Left ventricle myocardium inferior (tissue), 1 donor: Measurements from ENCODE around the gene ANXA2R. TPM values are rescaled to one million over a fixed set of nuclear protein-coding genes. Genes with fewer than 3 reads are reported as not detected.
"Not testable (repeated sequence)": the region's sequence is repeated elsewhere in the genome, so short reads cannot be mapped to it uniquely, and the experiment has no call there.

Experiments used
- DNase-seq: peaks from one replicate; pipeline ENCODE4 v3.0.0-alpha.2; 2020
- H3K27ac ChIP-seq: fragments of 200-600 bp; replicated peaks from 2 replicates; pipeline ENCODE4 v1.8.0; 2021
- H3K27me3 ChIP-seq: fragments of 200-600 bp; 2 replicates; pipeline ENCODE4 v1.8.0; 2021; ENCODE audit warnings: low read depth
- H3K36me3 ChIP-seq: fragments of 200-600 bp; 2 replicates; pipeline ENCODE4 v1.8.0; 2021
- H3K4me1 ChIP-seq: fragments of 200-600 bp; 2 replicates; pipeline ENCODE4 v1.8.0; 2021
- H3K4me3 ChIP-seq: fragments of 200-600 bp; 2 replicates; pipeline ENCODE4 v1.8.0; 2021; ENCODE audit warnings: mild to moderate bottlenecking, moderate library complexity
- H3K9me3 ChIP-seq: fragments of 200-600 bp; replicated peaks from 2 replicates; pipeline ENCODE4 v1.8.0; 2021
- intact Hi-C: fragments of 100-400 bp; cut with micrococcal nuclease; formaldehyde crosslinking; loops from one replicate; pipeline ENCODE4 v1.11.0; 2022
- long read RNA-seq: library from polyadenylated mRNA; unstranded; transcript quantifications from one replicate; pipeline ENCODE4 v2.0.0, GENCODE V29; 2021
- total RNA-seq: library from RNA; stranded (reverse); fragmentation: NEBNext Ultra II Directional; extraction: Animal tissue kit (Norgen Biotek cat#: 25700); gene quantifications from one replicate; pipeline ENCODE4 v1.2.1, GENCODE V29; 2021
- TF ChIP-seq, protein P1 (sequence below): fragments of 200-600 bp; IDR thresholded peaks from 2 replicates; pipeline ENCODE4 v1.8.0; 2021; ENCODE audit warnings: antibody characterized with exemption, mild to moderate bottlenecking, borderline replicate concordance
- donor health status: DM: no; HTN: yes; CAD: no; lungs with severe emphysema.

ANXA2R gene, protein sequence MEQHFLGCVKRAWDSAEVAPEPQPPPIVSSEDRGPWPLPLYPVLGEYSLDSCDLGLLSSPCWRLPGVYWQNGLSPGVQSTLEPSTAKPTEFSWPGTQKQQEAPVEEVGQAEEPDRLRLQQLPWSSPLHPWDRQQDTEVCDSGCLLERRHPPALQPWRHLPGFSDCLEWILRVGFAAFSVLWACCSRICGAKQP
- 0.82 TPM for total RNA-seq
- long read RNA-seq, partial matches to known transcripts, result 0 of 2 reads
- long read RNA-seq, other reads (novel, unspliced or antisense), result 0 of 2 reads

DNA sequence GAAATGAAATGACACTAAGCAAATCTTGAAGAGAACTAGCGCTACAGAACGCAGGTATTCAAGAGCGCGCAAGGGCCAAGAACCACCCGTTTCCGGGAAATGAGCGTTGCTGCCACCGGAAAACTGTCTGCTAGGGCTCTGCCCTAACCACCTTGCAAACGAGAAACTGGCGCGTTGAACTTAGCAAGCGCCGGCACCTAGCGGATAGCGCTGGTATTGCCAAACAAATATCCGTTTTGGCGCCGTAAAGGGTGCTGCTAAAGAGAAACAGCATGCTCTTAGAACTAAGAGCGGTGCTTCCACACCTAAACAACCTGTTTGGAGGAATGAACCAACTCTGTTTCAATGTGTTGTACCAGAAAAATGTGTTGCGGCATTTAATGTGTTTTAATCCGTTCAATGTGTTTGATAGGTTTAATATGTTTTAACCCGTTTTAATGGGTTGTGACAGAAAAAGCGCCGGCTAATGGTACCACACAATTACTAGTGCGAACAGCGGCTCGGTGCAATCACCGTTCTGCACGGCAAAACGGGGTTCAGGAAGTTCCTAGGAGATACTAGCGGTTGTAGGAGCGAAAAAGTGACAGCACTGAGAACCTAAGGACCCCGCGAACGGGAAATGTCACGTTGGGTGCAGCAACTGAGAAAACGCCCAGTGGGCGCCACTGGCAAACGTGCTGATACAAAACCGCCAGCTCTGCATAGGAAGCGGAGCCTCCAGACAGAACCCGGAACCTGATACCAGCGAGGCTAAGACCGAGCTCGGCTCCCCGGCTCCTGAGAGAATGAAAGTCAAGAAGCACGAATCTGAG is at the start of gene ANXA2R:
TSS of gene ANXA2R (minus strand) at position 33 of the 812 bp plus-strand sequence. CDS start 273 bp downstream, outside the sequence.
- H3K27me3 ChIP-seq, result peaks cover 90% of the 10 kb centered on the region

DNA sequence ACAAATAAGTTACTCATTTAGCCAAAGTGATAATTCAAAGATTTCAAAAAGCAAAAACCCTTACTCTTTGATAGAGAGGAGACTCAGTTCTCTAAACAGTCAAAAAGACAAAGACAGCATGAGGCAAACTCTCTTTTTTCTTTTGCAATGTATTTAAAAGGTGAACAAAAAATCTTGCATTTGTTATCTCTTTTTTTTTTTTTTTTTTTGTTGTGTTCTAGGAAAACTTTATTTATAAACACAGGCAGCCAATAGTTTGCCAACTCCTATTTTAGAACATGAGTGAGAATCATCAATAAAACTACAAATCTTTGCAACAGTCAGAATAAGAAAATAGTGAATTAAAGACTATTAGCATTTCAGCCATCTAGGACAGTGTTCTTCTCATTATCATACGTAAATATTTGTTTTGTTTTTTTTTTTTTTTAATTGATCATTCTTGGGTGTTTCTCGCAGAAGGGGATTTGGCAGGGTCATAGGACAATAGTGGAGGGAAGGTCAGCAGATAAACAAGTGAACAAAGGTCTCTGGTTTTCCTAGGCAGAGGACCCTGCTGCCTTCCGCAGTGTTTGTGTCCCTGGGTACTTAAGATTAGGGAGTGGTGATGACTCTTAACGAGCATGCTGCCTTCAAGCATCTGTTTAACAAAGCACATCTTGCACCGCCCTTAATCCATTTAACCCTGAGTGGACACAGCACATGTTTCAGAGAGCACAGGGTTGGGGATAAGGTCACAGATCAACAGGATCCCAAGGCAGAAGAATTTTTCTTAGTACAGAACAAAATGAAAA is 46.2 kb upstream of the ANXA2R start:
- peaks cover 19% of the 10 kb centered on the region for H3K36me3 ChIP-seq
- H3K4me3 ChIP-seq, intact Hi-C loops, H3K27me3 ChIP-seq, H3K4me1 ChIP-seq, DNase-seq, H3K9me3 ChIP-seq, H3K27ac ChIP-seq: not testable (repeated sequence)

More for the DNA sequence above, at the start of gene ANXA2R:
- DNase-seq, result peak; percentile 85
- Histone ChIP-seq H3K4me1 (peaks cover 50% of the 10 kb centered on the region), H3K36me3 (no peaks in the 10 kb centered on the region), H3K27ac (peak within 1 kb of the TSS; percentile 98), H3K4me3 (peak within 1 kb of the TSS; percentile 77), H3K9me3 (no peaks in the 10 kb centered on the region)
- intact Hi-C loops, result no loop called here
- TF ChIP-seq, protein P1, sequence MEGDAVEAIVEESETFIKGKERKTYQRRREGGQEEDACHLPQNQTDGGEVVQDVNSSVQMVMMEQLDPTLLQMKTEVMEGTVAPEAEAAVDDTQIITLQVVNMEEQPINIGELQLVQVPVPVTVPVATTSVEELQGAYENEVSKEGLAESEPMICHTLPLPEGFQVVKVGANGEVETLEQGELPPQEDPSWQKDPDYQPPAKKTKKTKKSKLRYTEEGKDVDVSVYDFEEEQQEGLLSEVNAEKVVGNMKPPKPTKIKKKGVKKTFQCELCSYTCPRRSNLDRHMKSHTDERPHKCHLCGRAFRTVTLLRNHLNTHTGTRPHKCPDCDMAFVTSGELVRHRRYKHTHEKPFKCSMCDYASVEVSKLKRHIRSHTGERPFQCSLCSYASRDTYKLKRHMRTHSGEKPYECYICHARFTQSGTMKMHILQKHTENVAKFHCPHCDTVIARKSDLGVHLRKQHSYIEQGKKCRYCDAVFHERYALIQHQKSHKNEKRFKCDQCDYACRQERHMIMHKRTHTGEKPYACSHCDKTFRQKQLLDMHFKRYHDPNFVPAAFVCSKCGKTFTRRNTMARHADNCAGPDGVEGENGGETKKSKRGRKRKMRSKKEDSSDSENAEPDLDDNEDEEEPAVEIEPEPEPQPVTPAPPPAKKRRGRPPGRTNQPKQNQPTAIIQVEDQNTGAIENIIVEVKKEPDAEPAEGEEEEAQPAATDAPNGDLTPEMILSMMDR, result peak; percentile 82

DNA sequence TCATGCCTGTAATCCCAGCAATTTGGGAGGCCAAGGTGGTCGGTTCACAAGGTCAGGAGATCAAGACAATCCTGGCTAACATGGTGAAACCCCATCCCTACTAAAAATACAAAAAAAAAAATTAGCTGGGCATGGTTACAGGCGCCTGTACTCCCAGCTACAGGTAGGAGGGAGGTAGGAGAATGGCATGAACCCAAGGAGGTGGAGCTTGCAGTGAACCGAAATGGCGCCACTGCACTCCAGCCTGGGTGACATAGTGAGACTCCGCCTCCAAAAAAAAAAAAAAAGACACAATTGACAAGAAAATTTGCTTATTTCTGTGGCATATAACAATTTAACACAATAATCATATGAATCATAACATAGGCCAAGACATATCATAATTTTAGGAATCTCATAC is 45.3 kb upstream of the ANXA2R start:
- DNase-seq, result no peak
- Histone ChIP-seq H3K27me3 (no peaks in the 10 kb centered on the region), H3K4me1 (no peaks in the 10 kb centered on the region), H3K27ac (no peak overlapping the region), H3K9me3 (no peaks in the 10 kb centered on the region), H3K36me3 (peaks cover 19% of the 10 kb centered on the region), H3K4me3 (no peak overlapping the region)
- intact Hi-C loops, result no loop called here
- TF ChIP-seq, protein P1, result no peak

DNA sequence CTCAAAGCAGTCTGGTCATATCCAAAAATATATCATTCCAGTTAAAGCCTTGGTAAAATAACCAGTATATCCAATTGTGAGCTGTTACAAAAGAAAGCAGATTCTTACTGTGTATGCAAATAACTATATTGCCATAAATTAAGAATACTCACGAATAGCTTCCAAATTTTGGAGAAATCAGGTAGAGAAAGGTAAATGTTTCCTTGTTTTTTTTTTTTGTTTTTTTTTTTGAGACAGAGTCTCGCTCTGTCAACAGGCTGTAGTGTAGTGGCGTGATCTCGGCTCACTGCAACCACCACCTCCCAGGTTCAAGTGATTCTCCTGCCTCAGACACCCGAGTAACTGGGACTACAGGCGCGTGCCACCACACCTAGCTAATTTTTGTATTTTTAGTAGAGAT is 44.3 kb upstream of the ANXA2R start:
- H3K4me3 ChIP-seq, H3K27ac ChIP-seq, H3K4me1 ChIP-seq, intact Hi-C loops, DNase-seq, H3K9me3 ChIP-seq, H3K27me3 ChIP-seq: not testable (repeated sequence)
- peaks cover 21% of the 10 kb centered on the region for H3K36me3 ChIP-seq

DNA sequence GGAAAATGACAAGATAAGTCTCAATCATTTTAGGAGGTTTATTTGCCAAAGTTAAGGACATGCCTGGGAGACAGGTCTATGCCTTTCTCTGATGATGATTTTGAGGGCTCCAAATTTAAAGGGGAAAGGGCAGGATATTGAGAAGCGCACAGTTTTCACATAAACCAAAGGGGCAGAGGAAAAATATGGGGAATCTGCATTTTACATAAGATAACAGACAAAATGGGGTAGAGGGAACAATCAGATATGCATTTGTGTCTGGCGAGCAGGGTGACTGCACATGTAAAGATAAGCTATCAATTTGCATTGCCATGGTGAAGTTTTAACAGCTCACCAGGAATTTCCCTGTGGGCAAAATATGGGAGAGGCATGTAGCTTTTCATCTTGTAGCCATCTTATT is 41.2 kb upstream of the ANXA2R start:
- DNase-seq, H3K4me3 ChIP-seq, H3K27ac ChIP-seq, H3K9me3 ChIP-seq, H3K27me3 ChIP-seq, H3K4me1 ChIP-seq, intact Hi-C loops: not testable (repeated sequence)
- peaks cover 21% of the 10 kb centered on the region for H3K36me3 ChIP-seq

DNA sequence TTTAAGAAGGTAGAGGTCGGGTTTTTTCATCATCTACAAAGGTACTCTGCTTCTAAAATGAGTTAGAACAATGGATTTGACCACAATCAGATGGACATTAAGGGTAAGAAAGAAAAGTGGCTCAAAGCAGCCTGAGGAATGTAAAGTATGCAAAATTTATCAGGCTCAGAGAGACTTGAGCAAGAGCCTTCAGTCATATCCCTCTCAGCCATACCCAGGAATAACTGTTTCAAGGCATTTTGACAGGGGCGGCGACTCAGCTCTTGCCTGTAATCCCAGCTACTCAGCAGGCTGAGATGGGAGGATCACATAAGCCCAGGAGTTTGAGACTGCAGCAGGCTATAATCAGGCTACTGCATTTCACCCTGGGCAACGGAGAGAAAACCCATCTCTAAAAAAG is 38.8 kb upstream of the ANXA2R start:
- TF ChIP-seq, protein P1, result no peak
- H3K4me3 ChIP-seq, result no peak overlapping the region
- H3K36me3 ChIP-seq, result peaks cover 21% of the 10 kb centered on the region
- DNase-seq, result no peak
- intact Hi-C loops, result no loop called here
- H3K4me1 ChIP-seq, result peaks cover 16% of the 10 kb centered on the region
- no peaks in the 10 kb centered on the region for H3K27me3 ChIP-seq
- no peaks in the 10 kb centered on the region for H3K9me3 ChIP-seq
- no peak overlapping the region for H3K27ac ChIP-seq

DNA sequence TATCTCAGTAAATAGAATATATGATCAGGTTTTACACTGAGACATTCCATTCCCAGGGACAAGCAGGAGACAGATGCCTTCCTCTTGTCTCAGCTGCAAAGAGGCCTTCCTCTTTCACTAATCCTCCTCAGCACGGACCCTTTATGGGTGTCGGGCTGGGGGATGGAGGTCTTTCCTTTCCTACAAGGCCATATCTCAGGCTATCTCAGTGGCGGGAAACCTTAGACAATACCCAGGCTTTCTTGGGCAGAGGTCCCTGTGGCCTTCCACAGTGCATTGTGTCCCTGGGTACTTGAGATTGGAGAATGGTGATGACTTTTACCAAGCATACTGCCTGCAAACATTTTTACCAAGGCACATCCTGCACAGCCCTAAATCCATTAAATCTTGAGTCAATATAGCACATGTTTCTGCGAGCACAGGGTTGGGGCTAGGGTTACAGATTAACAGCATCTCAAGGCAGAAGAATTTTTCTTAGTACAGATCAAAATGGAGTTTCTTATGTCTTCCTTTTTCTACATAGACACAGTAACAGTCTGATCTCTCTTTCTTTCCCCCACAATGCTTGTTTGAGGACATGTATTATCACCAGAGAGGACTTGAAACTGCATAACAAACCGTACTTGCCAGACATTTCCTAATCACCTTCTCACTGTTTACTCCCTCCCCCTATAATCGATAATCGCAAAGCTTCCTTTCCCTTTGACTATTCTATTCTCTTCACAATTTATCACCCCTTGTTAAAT is 37.5 kb upstream of the ANXA2R start:
- Histone ChIP-seq H3K36me3 (peaks cover 21% of the 10 kb centered on the region), H3K4me1 (peaks cover 16% of the 10 kb centered on the region)
- intact Hi-C loops, H3K4me3 ChIP-seq, DNase-seq, H3K27ac ChIP-seq, H3K9me3 ChIP-seq, H3K27me3 ChIP-seq: not testable (repeated sequence)
